Activated B cell treated with CpG ODN at 0.5 μM for 24 hours (primary cell): ENCODE results near the gene RAD51B. TPM values are rescaled to one million over a fixed set of nuclear protein-coding genes. Genes with fewer than 3 reads are reported as not detected.

ENCODE experiments used
- ATAC-seq: fragments of 200-7000 bp; cut with Tn5 transposase; one replicate; pipeline ENCODE4 v1.10.0; 2021; ENCODE audit warnings: low read depth, mild to moderate bottlenecking, moderate library complexity
- CTCF ChIA-PET: fragments of 350-600 bp; sonication (Branson Sonifier 250); formaldehyde crosslinking; loops from one replicate; lab custom pipeline; 2021; ENCODE audit warnings: antibody characterized with exemption; lab: Charles Lee
- POLR2A ChIA-PET: fragments of 350-600 bp; sonication (Branson Sonifier 250); formaldehyde crosslinking; loops from one replicate; lab custom pipeline; 2021; ENCODE audit warnings: antibody characterized with exemption; lab: Charles Lee
- DNase-seq: peaks from one replicate; pipeline ENCODE4 v3.0.0; 2022
- H3K27ac Mint-ChIP-seq: one replicate; pipeline ENCODE4 v1.8.0; 2020; ENCODE audit warnings: mixed read lengths
- H3K27me3 Mint-ChIP-seq: one replicate; pipeline ENCODE4 v1.8.0; 2021; ENCODE audit warnings: mixed read lengths
- H3K36me3 Mint-ChIP-seq: one replicate; pipeline ENCODE4 v1.8.0; 2021; ENCODE audit warnings: low read depth, mixed read lengths
- H3K4me1 Mint-ChIP-seq: one replicate; pipeline ENCODE4 v1.8.0; 2021; ENCODE audit warnings: mixed read lengths
- H3K4me3 Mint-ChIP-seq: one replicate; pipeline ENCODE4 v1.8.0; 2020; ENCODE audit warnings: mild to moderate bottlenecking, mixed read lengths
- H3K9me3 Mint-ChIP-seq: one replicate; pipeline ENCODE4 v1.8.0; 2020; ENCODE audit warnings: mixed read lengths
- intact Hi-C: fragments of 100-400 bp; cut with micrococcal nuclease; formaldehyde crosslinking; loops from one replicate; pipeline ENCODE4 v1.15.1; 2024
- total RNA-seq: library from RNA; stranded (reverse); gene quantifications from 2 replicates; pipeline ENCODE4 v1.2.3, GENCODE V29; 2022
- TF ChIP-seq, protein P1 (sequence below): fragments of 200-600 bp; IDR thresholded peaks from one replicate; pipeline ENCODE4 v1.8.0; 2022; ENCODE audit warnings: antibody characterized with exemption, mild to moderate bottlenecking

RAD51B gene
- total RNA-seq, 1 donor from 2014 or later: 53.9 TPM

DNA sequence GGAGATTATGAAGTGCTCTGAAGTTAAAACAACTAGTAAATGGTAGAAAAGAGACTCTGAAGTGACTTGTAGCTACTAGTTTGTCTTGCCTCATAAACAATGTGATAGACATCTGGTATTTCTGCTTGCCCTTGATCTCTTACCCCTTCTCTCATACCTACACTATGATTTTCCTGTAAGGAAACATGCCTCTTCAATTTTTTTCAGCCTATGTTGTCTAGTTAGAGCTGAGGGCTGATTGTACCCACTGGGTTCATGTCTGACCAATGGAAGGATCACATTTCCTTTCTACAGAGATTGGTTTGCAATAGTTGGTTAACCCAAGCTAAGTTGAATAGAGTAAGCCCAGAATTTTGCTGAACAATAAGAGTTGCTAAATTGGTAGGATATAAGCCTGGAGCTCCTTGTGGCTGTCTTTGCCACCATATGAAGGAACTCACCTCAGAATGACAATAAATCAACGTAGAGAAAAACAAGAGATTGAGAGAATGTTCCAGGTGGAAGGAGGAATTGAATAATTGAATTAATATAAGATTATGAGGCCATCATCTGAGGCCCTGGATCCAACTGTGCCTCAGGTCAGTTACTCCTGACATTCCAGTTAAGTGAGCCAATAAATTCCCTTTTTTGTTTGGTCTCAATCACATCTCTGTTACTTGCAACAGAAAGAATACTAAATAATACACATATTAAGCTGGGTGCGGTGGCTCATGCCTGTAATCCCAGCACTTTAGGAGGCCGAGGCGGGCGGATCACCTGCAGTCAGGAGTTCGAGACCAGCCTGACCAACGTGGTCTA is 626.9 kb downstream of the RAD51B start:
- POLR2A ChIA-PET: interaction anchor here (0.5 to 1.6 kb wide), 5 partner anchors 16 to 347 kb away, joined by 3 to 7 read pairs (median 3); partner anchors contain the start of gene ZFP36L1

DNA sequence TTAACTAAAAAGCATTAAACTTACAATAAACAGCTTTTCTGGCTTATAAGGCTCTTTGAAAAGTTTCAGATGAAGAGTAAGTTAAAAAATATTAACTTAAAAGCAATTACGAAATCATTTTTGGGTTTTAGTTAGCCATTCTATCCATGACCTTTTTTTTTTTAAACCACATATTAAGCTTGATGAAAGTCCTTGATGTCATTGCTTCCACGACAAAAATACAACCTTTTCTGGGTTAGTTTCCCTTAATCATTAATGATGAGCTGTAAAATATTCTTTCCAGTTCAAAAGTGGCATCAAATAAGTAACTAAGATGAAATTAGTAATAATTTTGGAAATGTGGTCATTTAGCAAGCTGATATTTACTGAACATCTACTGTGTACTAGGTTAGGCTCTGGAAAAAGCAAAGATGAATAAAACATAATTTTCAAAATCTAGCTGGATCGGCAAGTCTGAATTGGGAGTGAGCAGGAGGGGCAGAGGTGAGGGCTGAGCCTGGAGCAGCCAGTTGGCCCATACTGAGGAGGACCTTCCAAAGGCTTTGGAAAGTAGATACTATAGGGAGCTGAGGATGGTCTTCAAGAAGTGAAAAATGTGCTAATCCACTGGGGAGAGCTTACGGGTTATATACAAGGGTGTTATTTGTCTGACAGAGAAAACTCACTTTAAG is 628.1 kb downstream of the RAD51B start:
- Mint-ChIP-seq H3K9me3 (no peaks in the 10 kb centered on the region), H3K36me3 (no peaks in the 10 kb centered on the region), H3K27ac (no peak overlapping the region), H3K4me3 (no peak overlapping the region), H3K27me3 (no peaks in the 10 kb centered on the region), H3K4me1 (peaks cover 25% of the 10 kb centered on the region)
- ATAC-seq: no peak
- TF ChIP-seq, protein P1, sequence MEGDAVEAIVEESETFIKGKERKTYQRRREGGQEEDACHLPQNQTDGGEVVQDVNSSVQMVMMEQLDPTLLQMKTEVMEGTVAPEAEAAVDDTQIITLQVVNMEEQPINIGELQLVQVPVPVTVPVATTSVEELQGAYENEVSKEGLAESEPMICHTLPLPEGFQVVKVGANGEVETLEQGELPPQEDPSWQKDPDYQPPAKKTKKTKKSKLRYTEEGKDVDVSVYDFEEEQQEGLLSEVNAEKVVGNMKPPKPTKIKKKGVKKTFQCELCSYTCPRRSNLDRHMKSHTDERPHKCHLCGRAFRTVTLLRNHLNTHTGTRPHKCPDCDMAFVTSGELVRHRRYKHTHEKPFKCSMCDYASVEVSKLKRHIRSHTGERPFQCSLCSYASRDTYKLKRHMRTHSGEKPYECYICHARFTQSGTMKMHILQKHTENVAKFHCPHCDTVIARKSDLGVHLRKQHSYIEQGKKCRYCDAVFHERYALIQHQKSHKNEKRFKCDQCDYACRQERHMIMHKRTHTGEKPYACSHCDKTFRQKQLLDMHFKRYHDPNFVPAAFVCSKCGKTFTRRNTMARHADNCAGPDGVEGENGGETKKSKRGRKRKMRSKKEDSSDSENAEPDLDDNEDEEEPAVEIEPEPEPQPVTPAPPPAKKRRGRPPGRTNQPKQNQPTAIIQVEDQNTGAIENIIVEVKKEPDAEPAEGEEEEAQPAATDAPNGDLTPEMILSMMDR: no peak
- DNase-seq: no peak
- POLR2A ChIA-PET: interaction anchor here (0.8 to 2.7 kb wide), 4 partner anchors 14 to 345 kb away, joined by 3 to 13 read pairs (median 8); partner anchors contain the start of gene ZFP36L1
- CTCF ChIA-PET: no interaction called here
- intact Hi-C loops: no loop called here

More for the DNA sequence above, 626.9 kb downstream of the RAD51B start:
- Mint-ChIP-seq H3K36me3 (no peaks in the 10 kb centered on the region), H3K9me3 (no peaks in the 10 kb centered on the region), H3K27me3 (no peaks in the 10 kb centered on the region), H3K4me3 (no peak overlapping the region), H3K27ac (no peak overlapping the region), H3K4me1 (peaks cover 27% of the 10 kb centered on the region)
- DNase-seq (no peak), ATAC-seq (no peak)
- CTCF ChIA-PET: no interaction called here
- intact Hi-C loops: no loop called here
- TF ChIP-seq, protein P1: no peak

DNA sequence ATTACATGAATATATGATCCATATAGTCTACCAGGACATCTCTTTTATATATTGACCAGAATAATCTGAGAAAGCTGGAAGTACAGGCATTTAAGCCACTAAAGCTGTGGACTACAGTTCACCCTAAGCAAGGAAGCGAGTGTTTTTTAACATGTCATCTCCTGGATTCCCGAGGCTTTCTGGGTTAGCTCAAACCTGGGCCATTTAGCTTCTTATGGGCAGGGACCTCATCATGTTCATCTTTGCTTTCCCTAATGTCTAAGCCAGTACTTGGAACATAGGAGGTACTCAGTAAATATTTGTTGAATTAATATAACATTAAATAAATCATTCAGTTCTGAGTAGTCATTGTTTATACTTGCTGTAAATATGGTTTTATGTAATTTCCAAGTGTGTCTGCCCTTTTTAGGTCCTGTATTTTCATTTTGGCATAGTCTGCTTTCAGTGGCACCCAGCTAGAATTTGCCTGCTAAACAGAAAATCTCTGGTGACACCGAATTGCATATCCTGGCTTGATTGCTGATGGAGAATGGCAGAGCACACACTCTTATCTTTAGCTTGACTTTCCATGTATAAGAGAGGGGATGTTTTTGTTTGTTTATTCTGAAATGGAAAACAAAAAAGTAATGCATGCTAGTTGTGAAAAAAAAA is 628.8 kb downstream of the RAD51B start:
- H3K27me3 Mint-ChIP-seq: no peaks in the 10 kb centered on the region
- CTCF ChIA-PET: no interaction called here
- ATAC-seq: no peak
- TF ChIP-seq, protein P1: no peak
- H3K9me3 Mint-ChIP-seq: no peaks in the 10 kb centered on the region
- POLR2A ChIA-PET: interaction anchor here (0.6 to 2.7 kb wide), 6 partner anchors 22 to 345 kb away, joined by 4 to 13 read pairs (median 5); partner anchors contain the start of gene ZFP36L1
- intact Hi-C loops: no loop called here
- peaks cover 25% of the 10 kb centered on the region for H3K4me1 Mint-ChIP-seq
- H3K36me3 Mint-ChIP-seq: no peaks in the 10 kb centered on the region
- no peak overlapping the region for H3K27ac Mint-ChIP-seq
- no peak for DNase-seq
- H3K4me3 Mint-ChIP-seq: no peak overlapping the region

DNA sequence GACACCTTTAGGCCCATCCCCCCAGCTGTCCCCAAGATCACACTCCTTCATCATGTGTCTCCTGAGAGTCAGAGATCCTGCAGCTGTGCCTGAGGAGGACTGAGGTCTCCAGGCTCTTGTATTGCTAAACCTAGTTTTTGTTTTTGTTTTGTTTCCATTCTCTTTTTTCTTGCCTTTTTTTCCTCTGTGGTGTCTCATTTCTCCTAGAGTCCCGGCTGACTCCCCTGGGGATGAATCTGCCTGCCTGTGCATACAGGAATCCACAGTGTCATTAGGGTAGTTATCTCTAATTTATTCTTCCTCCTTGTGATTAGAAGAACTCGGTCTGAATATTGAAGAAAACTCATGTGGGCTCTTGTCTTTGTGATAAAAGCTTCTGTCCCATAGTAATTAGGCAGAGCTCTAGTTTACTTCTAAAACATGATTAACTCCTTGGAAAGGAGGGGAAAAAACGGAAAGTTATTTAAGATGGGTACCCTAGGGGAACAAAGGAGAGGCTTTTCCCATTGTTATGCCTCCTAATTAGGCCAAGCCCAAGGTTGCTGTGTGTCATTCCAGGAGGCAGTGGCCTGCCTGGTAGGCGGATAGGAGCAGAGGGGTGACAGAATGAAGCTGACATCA is 630.1 kb downstream of the RAD51B start:
- Mint-ChIP-seq H3K27ac (peak overlapping the region; percentile 59), H3K4me3 (no peak overlapping the region), H3K36me3 (peaks cover 2% of the 10 kb centered on the region), H3K9me3 (peaks cover 6% of the 10 kb centered on the region), H3K27me3 (no peaks in the 10 kb centered on the region), H3K4me1 (peaks cover 25% of the 10 kb centered on the region)
- intact Hi-C loops: loop anchor here (2.0 kb wide), 1 partner anchor 15 kb away; no protein-coding TSS in a partner anchor
- TF ChIP-seq, protein P1: no peak
- ChIA-PET POLR2A (interaction anchor here (1.1 to 2.7 kb wide), 4 partner anchors 27 to 344 kb away, joined by 4 to 13 read pairs (median 5); partner anchors contain the start of gene ZFP36L1), CTCF (no interaction called here)
- ATAC-seq: peak; percentile 31
- DNase-seq: no peak
